ENCODE data around the gene NUDT16L1. TPM values are rescaled to one million over a fixed set of nuclear protein-coding genes. Genes with fewer than 3 reads are reported as not detected.

Gene NUDT16L1
- total RNA-seq, 6 experiments from 2014 or later: 17.8 to 36.3 (median 23.0) TPM

- no peaks in the 10 kb centered on the region for H3K9me3 ChIP-seq
- no peak for DNase-seq
- H3K4me1 ChIP-seq: peaks cover 0 to 36% (median 17%) of the 10 kb centered on the region in 4 donors
- ATAC-seq: no peak
- WGBS (ENCODE audit: insufficient coverage, low coverage, low lambda C conversion rate, missing lambda C conversion rate): 77% methylated on average over 6 of the region's 25 CpGs
- H3K27ac ChIP-seq: no peak overlapping the region
- TF ChIP-seq CTCF (IDR thresholded peaks at IDR 0.05): no peak
- TF ChIP-seq POLR2A (IDR thresholded peaks at IDR 0.05): no peak
- H3K27me3 ChIP-seq: no peaks in the 10 kb centered on the region
- no peak overlapping the region for H3K4me3 ChIP-seq
- intact Hi-C loops (cut with DNase I): no loop called here
- peaks cover 0 to 27% (median 7%) of the 10 kb centered on the region in 4 donors for H3K36me3 ChIP-seq
Observed at GRCh38 chr16:4656695-4657686, 36.4 kb upstream of the NUDT16L1 start.

GRCh38 chr16:4659363-4660353 is 33.7 kb upstream of the NUDT16L1 start:
- 92% methylated on average over 2 of the region's 29 CpGs for WGBS (ENCODE audit: insufficient coverage, low coverage, low lambda C conversion rate, missing lambda C conversion rate)
- no peaks in the 10 kb centered on the region for H3K9me3 ChIP-seq
- H3K27ac ChIP-seq: no peak overlapping the region
- H3K4me1 ChIP-seq: peaks cover 0 to 32% (median 20%) of the 10 kb centered on the region in 4 donors
- DNase-seq (no peak), ATAC-seq (no peak)
- H3K36me3 ChIP-seq: peaks cover 0 to 21% (median 7%) of the 10 kb centered on the region in 4 donors
- TF ChIP-seq POLR2A (IDR thresholded peaks at IDR 0.05): no peak
- TF ChIP-seq CTCF (IDR thresholded peaks at IDR 0.05): no peak
- H3K4me3 ChIP-seq: no peak overlapping the region
- H3K27me3 ChIP-seq: no peaks in the 10 kb centered on the region
- intact Hi-C loops (cut with DNase I): no loop called here

- no peaks in the 10 kb centered on the region for H3K9me3 ChIP-seq
- no peaks in the 10 kb centered on the region for H3K27me3 ChIP-seq
- peaks cover 0 to 19% (median 7%) of the 10 kb centered on the region in 4 donors for H3K36me3 ChIP-seq
- ATAC-seq: peak in 1 of 4 donors; percentile 7
- H3K4me1 ChIP-seq: peaks cover 0 to 38% (median 24%) of the 10 kb centered on the region in 4 donors
- no CpG with 5 or more reads among the region's 18 CpGs for WGBS (ENCODE audit: insufficient coverage, low coverage, low lambda C conversion rate, missing lambda C conversion rate)
- TF ChIP-seq POLR2A (IDR thresholded peaks at IDR 0.05) (no peak), CTCF (IDR thresholded peaks at IDR 0.05) (no peak)
- DNase-seq: peak in 1 of 3 donors; percentile 79
- H3K27ac ChIP-seq: no peak overlapping the region
- no peak overlapping the region for H3K4me3 ChIP-seq
- intact Hi-C loops (cut with DNase I): no loop called here
Observed at GRCh38 chr16:4660454-4661007, 32.8 kb upstream of the NUDT16L1 start.

GRCh38 chr16:4661661-4662060 is 31.7 kb upstream of the NUDT16L1 start:
- DNase-seq: no peak
- TF ChIP-seq CTCF (IDR thresholded peaks at IDR 0.05) (no peak), POLR2A (IDR thresholded peaks at IDR 0.05) (no peak)

More at GRCh38 chr16:4661661-4662060, 31.7 kb upstream of the NUDT16L1 start:
- H3K9me3 ChIP-seq: no peaks in the 10 kb centered on the region
- no peak for ATAC-seq
- H3K27me3 ChIP-seq: no peaks in the 10 kb centered on the region
- no peak overlapping the region for H3K4me3 ChIP-seq
- intact Hi-C loops (cut with DNase I): no loop called here
- peaks cover 0 to 46% (median 26%) of the 10 kb centered on the region in 4 donors for H3K4me1 ChIP-seq
- 61% methylated on average over 7 of the region's 11 CpGs for WGBS (ENCODE audit: insufficient coverage, low coverage, low lambda C conversion rate, missing lambda C conversion rate)
- H3K36me3 ChIP-seq: peaks cover 0 to 14% (median 5%) of the 10 kb centered on the region in 4 donors
- H3K27ac ChIP-seq: no peak overlapping the region
